ENCODE measurements around the gene PPOX.

PPOX gene

GRCh38 chr1:161190962-161191521, 24.8 kb downstream of the PPOX start:
- Histone ChIP-seq H3K9me3 (no peaks in the 10 kb centered on the region), H3K36me3 (no peaks in the 10 kb centered on the region), H3K4me3 (ENCODE audit: low read depth in 1 of 2, low read length in 1 of 2) (no peak overlapping the region), H3K27me3 (no peaks in the 10 kb centered on the region), H3K4me1 (ENCODE audit: control insufficient read depth in 1 of 2, insufficient read depth in 1 of 2, low read depth in 1 of 2, low read length in 1 of 2) (peaks cover 8 to 14% of the 10 kb centered on the region in 2 experiments), H3K27ac (no peak overlapping the region)
- TF ChIP-seq CTCF (IDR thresholded peaks at IDR 0.05): no peak

DNA sequence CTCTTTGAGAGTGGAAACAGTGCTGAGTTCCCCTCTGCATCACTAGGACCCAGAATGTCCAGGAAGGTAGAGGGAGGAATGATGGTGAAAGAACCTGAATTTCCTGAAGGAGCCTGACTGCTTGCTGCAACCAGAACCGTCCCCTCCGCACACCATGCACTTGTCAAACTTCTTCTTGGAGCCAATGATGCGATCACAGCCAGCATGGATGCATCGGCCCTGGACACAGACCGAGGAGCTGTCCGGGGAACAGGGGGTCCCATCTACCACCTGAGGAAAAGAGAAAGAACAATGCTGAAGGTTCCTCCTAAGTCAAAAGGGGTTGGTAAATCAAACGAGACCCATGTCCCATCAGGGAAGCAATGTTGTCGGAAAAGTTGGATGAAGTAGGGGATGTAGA, 25.7 kb downstream of the PPOX start:
- H3K36me3 ChIP-seq: no peaks in the 10 kb centered on the region
- no peak overlapping the region for H3K4me3 ChIP-seq (ENCODE audit: low read depth in 1 of 2, low read length in 1 of 2)
- H3K27ac ChIP-seq: no peak overlapping the region
- H3K27me3 ChIP-seq: no peaks in the 10 kb centered on the region
- H3K9me3 ChIP-seq: no peaks in the 10 kb centered on the region
- H3K4me1 ChIP-seq (ENCODE audit: control insufficient read depth in 1 of 2, insufficient read depth in 1 of 2, low read depth in 1 of 2, low read length in 1 of 2): peaks cover 3 to 9% of the 10 kb centered on the region in 2 experiments
- TF ChIP-seq CTCF (IDR thresholded peaks at IDR 0.05): no peak

- no peak overlapping the region for H3K4me3 ChIP-seq (ENCODE audit: low read depth in 1 of 2, low read length in 1 of 2)
- no peaks in the 10 kb centered on the region for H3K27me3 ChIP-seq
- no peaks in the 10 kb centered on the region for H3K9me3 ChIP-seq
- H3K36me3 ChIP-seq: no peaks in the 10 kb centered on the region
- no peak overlapping the region for H3K27ac ChIP-seq
- peaks cover 3 to 9% of the 10 kb centered on the region in 2 experiments for H3K4me1 ChIP-seq (ENCODE audit: control insufficient read depth in 1 of 2, insufficient read depth in 1 of 2, low read depth in 1 of 2, low read length in 1 of 2)
- TF ChIP-seq CTCF (IDR thresholded peaks at IDR 0.05): peak; percentile 93
Measured at GRCh38 chr1:161192476-161193465, 26.5 kb downstream of the PPOX start.

GRCh38 chr1:161193561-161194235, 27.5 kb downstream of the PPOX start:
- H3K27me3 ChIP-seq: no peaks in the 10 kb centered on the region
- H3K4me3 ChIP-seq (ENCODE audit: low read depth in 1 of 2, low read length in 1 of 2): no peak overlapping the region
- H3K36me3 ChIP-seq: no peaks in the 10 kb centered on the region
- no peak for TF ChIP-seq CTCF (IDR thresholded peaks at IDR 0.05)
- no peaks in the 10 kb centered on the region for H3K9me3 ChIP-seq
- H3K27ac ChIP-seq: no peak overlapping the region
- H3K4me1 ChIP-seq (ENCODE audit: control insufficient read depth in 1 of 2, insufficient read depth in 1 of 2, low read depth in 1 of 2, low read length in 1 of 2): peaks cover 3 to 9% of the 10 kb centered on the region in 2 experiments

DNA sequence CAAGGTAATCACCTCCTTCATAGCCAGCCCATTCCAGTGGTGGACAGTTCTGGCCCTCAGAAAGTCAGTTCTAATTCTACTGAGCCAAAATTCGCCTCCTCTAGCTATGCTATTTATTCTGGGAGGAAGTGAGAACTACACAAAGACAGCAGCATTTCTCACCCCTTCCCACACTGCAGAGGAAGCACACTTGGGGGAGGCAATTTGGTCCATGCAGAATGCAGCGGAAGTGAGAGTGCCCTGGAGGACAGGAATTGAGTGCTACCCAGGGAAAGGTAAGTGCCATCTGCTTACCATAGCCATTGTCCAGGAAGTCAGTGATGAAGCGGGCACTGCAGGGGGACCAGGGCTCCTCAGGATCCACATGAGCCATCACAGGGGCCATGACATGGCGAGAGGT, 28.9 kb downstream of the PPOX start:
- Histone ChIP-seq H3K27me3 (no peaks in the 10 kb centered on the region), H3K9me3 (no peaks in the 10 kb centered on the region), H3K4me1 (ENCODE audit: control insufficient read depth in 1 of 2, insufficient read depth in 1 of 2, low read depth in 1 of 2, low read length in 1 of 2) (peaks cover 3 to 9% of the 10 kb centered on the region in 2 experiments), H3K27ac (no peak overlapping the region), H3K4me3 (ENCODE audit: low read depth in 1 of 2, low read length in 1 of 2) (no peak overlapping the region), H3K36me3 (no peaks in the 10 kb centered on the region)
- TF ChIP-seq CTCF (IDR thresholded peaks at IDR 0.05): no peak

Data from neutrophil (primary cell).